ENCODE data around the gene HOXB5. TPM values are rescaled to one million over a fixed set of nuclear protein-coding genes. Genes with fewer than 3 reads are reported as not detected.
A peak's percentile ranks its signal among the peaks of the same experiment; 100 is the strongest.

HOXB5 gene
- total and polyA plus RNA-seq, 12 donors = 0.12 to 10.5 (median 3.6) TPM

DNA sequence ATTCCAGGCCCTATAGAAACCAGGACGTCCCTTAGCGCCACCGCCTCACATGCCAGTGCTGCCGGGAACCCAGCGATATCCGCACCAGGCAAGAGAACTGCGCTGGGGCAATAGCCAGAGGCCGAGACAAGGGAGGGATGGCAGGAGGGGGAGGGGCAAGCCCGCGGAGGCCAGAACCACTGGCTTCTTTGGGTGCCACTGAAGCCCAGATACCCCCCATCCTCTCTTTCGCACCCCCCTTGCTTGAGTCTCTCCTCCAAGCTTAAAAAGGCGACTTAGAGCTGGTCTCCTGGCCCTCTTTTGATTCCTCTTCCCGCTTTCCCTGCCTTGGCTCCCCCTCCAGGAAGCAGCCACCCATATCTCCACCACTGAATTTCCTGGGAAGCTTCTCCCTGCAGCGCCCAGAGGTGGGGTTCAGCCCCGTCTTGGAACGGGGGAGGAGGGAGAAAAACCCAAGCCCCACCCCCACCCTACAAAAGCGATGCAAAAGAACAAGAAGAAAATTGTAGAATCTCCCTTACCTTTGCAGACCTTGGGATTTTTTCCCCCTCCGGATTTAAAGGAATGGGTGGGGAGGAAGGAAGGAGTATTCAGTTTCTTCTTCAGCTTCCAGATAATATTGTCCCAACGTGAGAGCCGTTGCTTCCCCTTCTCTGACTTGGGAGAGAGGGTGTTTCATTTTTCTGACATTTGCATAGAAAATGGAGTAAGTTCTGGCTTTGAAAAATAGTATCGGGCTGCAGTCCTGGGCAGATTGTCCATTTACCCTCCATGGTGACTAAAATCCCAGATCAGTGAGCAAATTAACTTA is 10.6 kb upstream of the HOXB5 start:
- 13 to 16% (median 14%) methylated on average over 21 of the region's 21 CpGs for WGBS, 4 donors

GRCh38 chr17:48601539-48602425 is 8.2 kb upstream of the HOXB5 start:
- 41 to 47% (median 42%) methylated on average over 30 to 35 of the region's 35 CpGs for WGBS, 4 donors
- peaks cover 0 to 30% of the 10 kb centered on the region in 2 donors for H3K4me1 ChIP-seq (replicated peaks in 1 of 2)
- peak overlapping the region in 1 of 4 donors; percentile 70 for H3K4me3 ChIP-seq
- TF ChIP-seq POLR2A (IDR thresholded peaks at IDR 0.05) (no peak), CTCF (IDR thresholded peaks at IDR 0.05) (no peak)
- no peak for DNase-seq
- intact Hi-C loops (cut with DNase I) = no loop called here
- no peak overlapping the region for H3K27ac ChIP-seq
- H3K36me3 ChIP-seq (replicated peaks in 1 of 2) = no peaks in the 10 kb centered on the region
- H3K9me3 ChIP-seq (replicated peaks in 1 of 3) = no peaks in the 10 kb centered on the region
- H3K27me3 ChIP-seq = no peaks in the 10 kb centered on the region

More for the DNA sequence above, 10.6 kb upstream of the HOXB5 start:
- Histone ChIP-seq H3K27ac (peak overlapping the region; percentile 21 to 87 (median 55)), H3K36me3 (replicated peaks in 1 of 2) (no peaks in the 10 kb centered on the region), H3K27me3 (no peaks in the 10 kb centered on the region), H3K4me1 (replicated peaks in 1 of 2) (peaks cover 0 to 17% of the 10 kb centered on the region in 2 donors), H3K9me3 (replicated peaks in 1 of 3) (no peaks in the 10 kb centered on the region), H3K4me3 (peak overlapping the region in 3 of 4 donors; percentile 1 to 70 (median 11))
- DNase-seq = peak in 5 of 7 donors; percentile 65 to 81 (median 68)
- intact Hi-C loops (cut with DNase I) = no loop called here
- peak in 1 of 2 donors; percentile 53 for TF ChIP-seq POLR2A (IDR thresholded peaks at IDR 0.05)
- no peak for TF ChIP-seq CTCF (IDR thresholded peaks at IDR 0.05)

GRCh38 chr17:48601207-48601538 is 7.6 kb upstream of the HOXB5 start:
- H3K27ac ChIP-seq = no peak overlapping the region
- intact Hi-C loops (cut with DNase I) = no loop called here
- H3K9me3 ChIP-seq (replicated peaks in 1 of 3) = no peaks in the 10 kb centered on the region
- peaks cover 0 to 1% of the 10 kb centered on the region in 2 donors for H3K36me3 ChIP-seq (replicated peaks in 1 of 2)
- WGBS, 4 donors = 66 to 89% (median 81%) methylated on average over 3 to 4 of the region's 4 CpGs
- H3K27me3 ChIP-seq = no peaks in the 10 kb centered on the region
- no peak for DNase-seq
- H3K4me1 ChIP-seq (replicated peaks in 1 of 2) = peaks cover 0 to 30% of the 10 kb centered on the region in 2 donors
- H3K4me3 ChIP-seq = no peak overlapping the region
- TF ChIP-seq CTCF (IDR thresholded peaks at IDR 0.05) (no peak), POLR2A (IDR thresholded peaks at IDR 0.05) (no peak)
